Measurements from ENCODE around the gene ZBTB16.
A peak's percentile ranks its signal among the peaks of the same experiment; 100 is the strongest.

Gene ZBTB16

DNA sequence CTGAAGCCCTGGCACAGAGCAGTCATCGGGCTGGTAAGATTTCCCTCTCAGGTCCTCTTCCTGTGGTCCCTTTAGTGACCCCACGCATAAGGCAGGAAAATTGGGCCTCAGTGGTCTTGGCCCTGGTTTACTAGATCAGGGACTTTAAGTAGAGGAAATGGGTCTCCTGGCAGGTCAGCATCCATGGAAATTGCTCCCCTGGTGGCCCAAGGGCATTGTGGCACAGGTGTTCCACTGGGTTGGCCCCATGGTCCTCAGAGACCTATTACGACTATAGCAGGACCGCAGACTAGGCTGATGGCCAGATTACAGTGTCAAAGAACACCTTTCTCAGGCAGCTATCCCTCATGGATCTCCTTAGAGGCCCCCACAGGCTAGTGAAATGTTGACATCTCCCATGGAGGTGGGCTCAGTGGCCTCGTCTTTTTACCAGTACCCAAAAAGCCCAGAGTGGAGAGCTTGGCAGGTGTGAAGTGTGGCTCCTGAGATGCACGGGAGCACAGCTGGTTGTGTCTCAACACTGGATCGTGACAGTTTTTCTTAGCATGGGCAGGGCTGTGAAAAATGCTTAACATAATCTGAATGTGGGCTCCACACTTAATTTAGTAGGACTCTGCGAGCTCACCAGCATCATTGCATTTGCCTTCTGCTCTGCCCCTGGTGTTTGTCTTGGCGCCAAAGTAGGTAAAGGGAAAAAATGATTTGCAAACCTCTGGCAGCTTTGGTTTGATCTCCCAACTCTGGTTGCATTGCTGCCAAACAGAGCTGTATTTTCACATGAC is 74.2 kb downstream of the ZBTB16 start:
- DNase-seq = no peak

DNA sequence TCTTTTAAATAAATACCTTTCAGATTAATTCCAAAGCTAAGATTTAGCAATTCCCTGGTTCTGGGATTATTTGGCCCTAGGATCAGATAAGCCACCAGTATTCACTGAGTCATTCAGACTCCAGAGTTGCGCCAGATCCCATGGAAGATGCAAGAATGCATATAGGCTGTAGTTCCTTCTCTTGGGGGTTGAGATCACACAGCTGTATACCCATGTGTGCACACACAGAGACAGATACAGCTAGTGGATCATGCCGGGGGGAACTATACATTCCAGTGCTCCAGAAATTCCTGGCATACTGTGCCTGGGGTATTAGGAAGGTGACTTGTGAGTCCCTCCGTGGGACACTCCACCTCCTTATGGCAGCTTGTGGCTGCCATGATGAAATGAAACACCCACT is 75.4 kb downstream of the ZBTB16 start:
- peak; percentile 92 for DNase-seq

GRCh38 chr11:114135737-114136151 is 76.2 kb downstream of the ZBTB16 start:
- peak; percentile 70 for DNase-seq

DNA sequence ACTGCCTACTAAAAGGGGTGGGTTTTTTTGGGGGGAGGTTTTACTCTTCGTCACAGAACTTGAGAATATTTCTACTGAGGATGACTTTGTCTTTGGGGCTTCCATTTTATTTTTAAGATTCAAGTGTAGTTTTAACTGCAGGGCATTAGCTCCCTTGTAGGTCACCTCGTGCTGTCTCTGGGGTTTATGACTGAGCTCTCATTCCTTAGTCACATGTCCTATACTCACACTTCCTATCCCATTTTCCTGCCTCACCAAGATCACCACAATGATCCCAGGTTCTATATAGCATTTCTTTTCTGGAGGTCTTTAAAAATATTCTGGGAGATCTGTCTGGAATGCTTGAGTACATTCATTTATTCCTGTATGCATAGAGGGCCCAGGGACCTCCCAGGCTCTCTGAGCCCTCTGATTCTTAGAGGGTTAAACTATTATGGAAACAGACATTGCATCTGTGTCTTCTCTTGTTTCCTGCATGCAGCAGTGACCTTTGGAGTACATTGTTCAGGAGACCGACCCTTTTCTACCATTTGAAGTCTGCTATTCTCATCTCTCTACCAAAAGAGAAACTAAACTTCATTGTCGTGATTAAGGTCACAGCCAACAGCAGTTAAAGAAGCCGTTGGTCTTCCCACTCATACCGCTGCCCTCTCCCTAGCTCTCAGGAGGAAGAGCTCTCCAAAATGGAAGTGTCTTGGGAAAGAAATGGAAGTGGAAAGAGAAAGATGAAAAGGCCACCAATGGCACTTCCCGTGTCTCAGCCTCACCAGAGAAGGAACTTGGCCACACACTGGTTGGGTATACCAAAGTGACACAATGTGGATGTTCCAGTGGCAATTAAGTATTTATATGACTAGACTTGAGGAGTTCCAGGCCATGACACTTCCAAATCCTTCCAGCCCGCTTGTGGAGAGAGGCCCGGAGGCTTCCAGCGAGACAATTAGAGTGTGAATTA is 77.5 kb downstream of the ZBTB16 start:
- no peak for DNase-seq

GRCh38 chr11:114137838-114138237 is 78.3 kb downstream of the ZBTB16 start:
- DNase-seq = no peak

DNA sequence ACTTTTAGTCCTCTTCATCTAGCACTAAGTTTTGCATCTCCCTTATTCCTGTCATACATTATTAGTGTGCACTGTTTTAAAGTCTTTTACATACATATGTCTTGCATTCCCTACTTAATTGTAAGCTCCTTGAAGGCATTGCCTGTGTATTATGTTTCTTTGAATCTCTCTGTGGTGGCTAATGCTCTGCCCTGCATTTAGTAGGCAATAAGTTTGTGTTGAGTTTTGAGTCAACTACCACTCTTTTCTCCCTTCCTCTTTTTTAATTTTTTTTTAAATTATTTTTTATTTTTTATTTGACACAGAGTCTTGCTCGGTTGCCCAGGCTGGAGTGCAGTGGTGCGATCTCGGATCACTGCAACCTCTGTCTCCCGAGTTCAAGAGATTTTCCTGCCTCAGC is 78.9 kb downstream of the ZBTB16 start:
- DNase-seq = no peak

GRCh38 chr11:114140826-114141225 is 81.3 kb downstream of the ZBTB16 start:
- DNase-seq = no peak

DNA sequence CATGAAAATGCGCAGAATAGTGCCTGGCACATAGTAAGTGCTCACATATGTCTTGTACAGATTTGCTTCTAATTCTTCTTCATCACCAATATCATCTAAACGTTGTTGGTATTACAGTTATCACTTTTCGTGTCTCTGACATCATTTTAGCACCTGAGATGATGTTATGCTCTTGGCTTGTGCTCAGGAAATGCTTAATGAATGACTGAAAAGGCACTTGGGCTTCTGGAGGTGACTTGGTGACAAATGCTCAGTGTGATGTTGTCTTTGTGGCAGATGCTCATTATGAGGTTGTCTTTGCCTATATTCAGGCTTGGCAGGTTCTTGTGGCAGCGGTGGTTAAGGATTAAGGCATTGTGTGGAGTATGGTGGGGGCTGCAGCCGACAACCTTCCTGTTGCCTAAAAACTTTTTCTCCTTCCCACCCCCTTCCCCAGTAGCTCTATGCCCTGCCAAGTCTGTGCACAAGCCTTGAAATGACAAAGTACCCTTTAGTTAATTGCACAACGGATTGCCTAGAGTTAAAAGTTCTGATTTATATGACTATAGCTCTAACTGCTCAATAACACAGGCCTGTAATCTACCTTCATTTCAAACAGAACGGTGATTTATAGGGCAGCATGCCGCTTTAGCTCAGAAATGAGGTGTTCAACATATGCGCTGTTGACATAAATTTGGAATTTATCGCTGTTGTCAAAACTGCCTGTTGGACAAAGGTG is 82.5 kb downstream of the ZBTB16 start:
- DNase-seq = no peak

DNA sequence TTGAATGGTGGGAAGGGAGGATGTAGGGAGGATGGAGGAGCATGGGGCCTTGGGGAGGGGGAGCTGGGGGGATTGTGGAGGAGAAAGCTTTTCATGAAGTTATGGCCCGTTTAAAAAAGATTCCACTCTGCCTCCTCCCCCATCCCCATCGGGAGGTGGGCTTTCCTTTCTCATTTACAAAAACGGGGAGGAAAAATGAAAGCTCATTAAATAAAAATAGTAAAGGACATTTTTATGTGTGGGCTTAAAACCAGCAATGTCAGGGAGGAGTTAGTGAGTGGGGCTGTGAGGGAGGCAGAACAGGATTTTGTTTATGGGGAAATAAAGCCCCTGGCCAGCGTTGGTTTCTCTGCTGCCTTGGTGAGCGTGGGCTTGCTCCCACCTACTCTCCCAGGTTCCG is 83.2 kb downstream of the ZBTB16 start:
- DNase-seq = no peak

DNA sequence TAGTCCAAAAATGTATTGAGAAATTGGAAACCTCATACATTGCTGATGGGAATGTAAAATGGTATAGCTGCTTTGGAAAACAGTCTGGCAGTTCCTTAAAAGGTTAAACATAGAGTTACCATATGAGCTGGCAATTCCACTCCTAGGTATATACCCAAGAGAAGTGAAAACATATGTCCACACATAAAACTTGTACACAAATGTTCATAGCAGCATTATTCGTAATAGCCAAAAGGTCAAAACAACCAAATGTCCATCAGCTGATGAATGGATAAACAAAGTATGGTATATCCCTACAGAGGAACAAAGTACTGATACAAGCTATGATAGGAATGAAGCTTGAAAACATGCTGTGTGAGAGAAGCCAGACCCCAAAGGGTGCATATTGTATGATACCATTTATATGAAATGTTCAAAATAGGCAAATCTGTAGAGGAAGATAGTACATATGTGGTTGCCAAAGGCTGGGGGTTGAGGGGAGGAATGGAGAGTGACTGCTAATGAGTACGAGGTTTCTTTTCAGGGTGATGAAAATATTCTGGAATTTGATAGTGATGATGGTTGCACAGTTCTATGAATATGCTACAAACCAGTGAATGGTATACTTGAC is 85.8 kb downstream of the ZBTB16 start:
- DNase-seq = peak; percentile 28

- DNase-seq = no peak
Measured at GRCh38 chr11:114147375-114148012, 88.0 kb downstream of the ZBTB16 start.

DNA sequence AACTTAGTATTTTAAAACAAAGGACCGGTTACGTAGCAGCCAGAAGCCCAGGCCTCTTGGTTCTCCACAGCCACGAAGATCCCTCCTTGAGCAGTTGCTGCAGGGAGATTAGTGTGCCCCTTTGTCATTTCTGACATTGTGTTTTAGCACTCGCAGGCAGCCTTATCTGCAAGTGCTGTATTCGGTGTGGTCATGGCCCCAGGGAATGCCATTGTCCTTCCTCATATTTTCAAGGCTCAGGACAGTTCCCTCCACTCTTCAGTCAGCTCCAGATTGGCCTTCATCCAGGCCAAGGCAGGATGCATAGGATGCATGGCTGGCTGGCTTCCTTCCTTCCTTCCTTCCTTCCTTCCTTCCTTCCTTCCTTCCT is 88.5 kb downstream of the ZBTB16 start:
- no peak for DNase-seq

DNA sequence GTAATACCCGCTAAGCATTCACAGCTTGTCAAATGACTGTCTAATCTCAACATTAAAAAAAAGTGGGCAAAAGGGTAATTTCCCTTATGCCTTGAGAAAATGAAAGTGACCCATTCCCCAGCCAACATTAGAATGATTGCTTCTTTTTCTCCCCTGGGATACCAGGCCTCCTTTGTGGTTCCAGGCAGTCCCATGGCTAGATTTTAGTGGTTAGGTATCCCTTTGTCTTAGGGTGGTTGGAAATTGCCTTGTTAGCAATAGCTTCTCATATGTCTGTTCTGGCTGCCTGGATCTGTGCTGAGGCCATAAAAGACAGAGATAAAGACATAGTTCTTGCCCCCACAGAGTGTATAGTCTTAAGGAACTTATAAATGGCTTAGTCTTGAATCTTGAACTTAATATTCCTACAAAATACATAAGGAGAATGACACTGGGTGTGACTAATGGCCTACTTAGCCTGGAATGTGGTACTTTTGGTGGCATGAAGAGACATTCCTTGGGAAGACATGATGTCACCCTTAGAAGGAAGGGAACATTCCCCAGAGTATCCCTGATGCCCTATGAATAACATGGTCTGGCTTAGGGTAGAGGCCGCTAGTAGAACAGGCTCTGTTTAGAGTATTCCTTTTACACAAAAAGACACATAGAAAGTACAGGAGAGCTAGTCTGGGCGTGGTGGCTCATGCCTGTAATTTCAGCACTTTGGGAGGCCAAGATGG is 90.3 kb downstream of the ZBTB16 start:
- no peak for DNase-seq

DNA sequence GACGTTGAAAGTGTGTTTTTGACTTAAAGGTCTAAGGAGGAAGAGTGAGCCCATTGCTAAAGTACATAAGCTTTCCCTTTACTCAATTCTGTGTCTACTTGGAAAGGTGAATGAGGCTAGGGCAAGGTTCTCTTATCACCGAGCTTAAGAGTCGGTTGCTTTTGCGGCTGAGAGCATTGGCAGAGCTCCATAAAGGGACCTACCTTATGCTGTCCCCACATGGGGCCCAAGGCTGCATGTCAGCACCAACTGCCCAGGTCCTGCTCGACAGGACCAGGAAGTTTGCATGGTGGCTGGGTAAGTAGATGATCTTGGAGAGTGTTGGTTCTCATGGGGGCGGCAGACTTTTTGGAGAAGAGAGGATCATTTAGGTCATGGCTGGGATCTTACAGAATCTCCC is 91.2 kb downstream of the ZBTB16 start:
- DNase-seq = no peak

DNA sequence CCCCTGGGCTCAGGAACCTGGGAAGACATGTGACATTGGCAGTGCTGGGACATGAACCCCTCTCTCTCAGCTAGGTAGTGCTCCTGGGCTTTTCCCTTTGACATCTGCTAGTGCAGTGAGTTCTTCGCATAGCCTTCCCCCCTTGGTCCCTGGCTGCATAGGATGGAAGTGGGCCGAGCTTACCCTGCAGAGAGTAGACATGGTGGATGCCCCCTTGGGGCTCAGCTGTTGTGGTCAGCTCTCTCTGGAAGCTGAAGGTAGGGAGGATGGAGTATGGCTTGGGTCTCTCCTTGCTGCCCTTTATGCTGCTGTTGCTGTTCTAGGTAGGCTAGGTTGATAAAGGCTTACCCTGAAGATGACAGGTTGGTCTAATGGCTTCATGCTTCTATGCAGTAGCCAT is 92.1 kb downstream of the ZBTB16 start:
- no peak for DNase-seq

DNA sequence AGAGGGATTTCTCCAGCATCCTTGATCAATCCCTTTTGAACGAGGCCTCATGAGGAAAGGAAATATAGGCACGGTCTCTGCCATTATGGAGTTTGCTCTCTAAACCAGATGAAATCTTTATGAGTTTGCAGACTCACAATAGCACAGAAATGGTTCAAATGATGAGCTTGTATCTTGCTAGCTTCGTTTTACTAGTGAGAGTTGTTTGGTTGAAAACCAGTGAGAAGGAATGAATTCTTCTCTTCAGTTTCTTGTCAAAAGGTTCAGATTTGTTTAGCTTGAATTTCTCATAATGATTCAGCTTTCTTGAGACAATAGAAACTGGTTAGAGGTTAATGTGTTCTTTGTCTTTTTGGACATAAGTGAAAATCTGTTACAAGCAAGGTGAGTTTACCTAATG is 92.7 kb downstream of the ZBTB16 start:
- DNase-seq = no peak

- no peak for DNase-seq
Measured at GRCh38 chr11:114152785-114153184, 93.3 kb downstream of the ZBTB16 start.

- DNase-seq = no peak
Measured at GRCh38 chr11:114153224-114153623, 93.7 kb downstream of the ZBTB16 start.

DNA sequence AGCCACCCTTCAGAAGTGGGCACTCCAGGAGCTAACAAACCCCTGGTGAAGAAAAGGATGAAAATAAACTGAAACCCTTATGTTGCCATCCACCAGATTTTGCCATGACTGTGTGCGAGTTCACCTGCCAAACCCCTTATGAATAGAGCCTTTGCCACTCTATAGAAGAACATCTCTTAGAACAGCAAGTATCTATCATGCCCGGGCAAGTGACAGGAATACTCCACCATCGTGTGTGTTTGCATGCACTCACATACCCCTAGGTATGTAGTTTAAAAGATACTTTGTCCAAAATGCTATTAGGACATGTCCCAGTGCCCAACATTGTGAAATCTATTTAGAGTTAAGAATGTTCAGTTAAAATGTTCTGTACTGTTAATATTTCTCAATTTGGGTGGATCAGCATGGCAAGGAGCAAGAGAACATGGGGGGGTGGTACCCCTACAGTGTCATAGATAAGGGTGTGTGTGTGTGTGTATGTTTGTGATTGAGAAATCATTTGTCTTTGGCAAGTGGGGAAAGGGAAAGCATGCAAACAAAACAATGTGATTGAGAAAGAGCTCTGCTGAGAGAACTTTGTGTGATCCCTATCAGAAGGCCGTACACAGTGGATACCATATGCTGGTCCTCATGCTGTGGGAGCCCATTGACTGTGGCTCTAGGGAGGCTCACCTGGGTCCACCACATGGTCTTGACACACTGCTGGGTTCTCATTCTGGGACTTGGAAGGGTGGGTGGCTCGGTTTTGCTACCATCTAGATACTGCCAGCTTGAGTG is 94.9 kb downstream of the ZBTB16 start:
- DNase-seq = no peak

GRCh38 chr11:114155116-114155515 is 95.6 kb downstream of the ZBTB16 start:
- DNase-seq = no peak

- no peak for DNase-seq
Measured at GRCh38 chr11:114156131-114156581, 96.6 kb downstream of the ZBTB16 start.
